GM12878 (cell line): ENCODE measurements around the gene C20orf96. TPM values are rescaled to one million over a fixed set of nuclear protein-coding genes. Genes with fewer than 3 reads are reported as not detected.
"Not testable (repeated sequence)": the region's sequence is repeated elsewhere in the genome, so short reads cannot be mapped to it uniquely, and the experiment has no call there.

ENCODE experiments used
- ATAC-seq: fragments of 200-7000 bp; cut with Tn5 transposase; 3 replicates; pipeline ENCODE4 v1.9.1; 2020; ENCODE audit warnings: mild to moderate bottlenecking, moderate library complexity
- BruUV-seq: library from RNA; stranded (reverse); fragments of 400-500 nt; replicated peaks from 2 replicates; lab custom pipeline; 2021; lab: Mats Ljungman, UMichigan
- CTCF ChIA-PET: fragments of 300-600 bp; sonication (Branson Sonifier 250); formaldehyde crosslinking; extraction: SDS; loops from one replicate; lab custom pipeline; 2021; ENCODE audit warnings: inconsistent platforms; lab: Yijun Ruan, JAX
- POLR2A ChIA-PET: fragments of 350-600 bp; formaldehyde crosslinking; extraction: SDS; loops from one replicate; lab custom pipeline; 2021; ENCODE audit warnings: inconsistent platforms; lab: Charles Lee
- RAD21 ChIA-PET: fragments of 300-600 bp; sonication (Branson Sonifier 250); formaldehyde crosslinking; loops from one replicate; lab custom pipeline; 2023; ENCODE audit warnings: antibody characterized with exemption; ENCODE audit not compliant: unreplicated experiment; lab: Charles Lee
- SMC1A ChIA-PET: fragments of 300-600 bp; sonication (Branson Sonifier 250); formaldehyde crosslinking; loops from one replicate; lab custom pipeline; 2023; ENCODE audit not compliant: unreplicated experiment, uncharacterized antibody; lab: Charles Lee
- DNase-seq: peaks from one replicate; pipeline ENCODE4 v3.0.0-alpha.2; 2011; ENCODE audit warnings: low read depth, low spot score
- FAIRE-seq: peaks from 3 replicates; lab custom pipeline; 2011; peaks lifted over from hg19 to GRCh38; lab: Jason Lieb, UNC
- H2AFZ ChIP-seq: 2 replicates; pipeline ENCODE4 v1.6.0; 2011; ENCODE audit warnings: low read depth, low read length, control low read depth; ENCODE audit not compliant: control insufficient read depth
- H3K27ac ChIP-seq: 2 replicates; pipeline ENCODE4 v1.5.1; 2011; ENCODE audit warnings: control low read depth; ENCODE audit not compliant: control insufficient read depth, insufficient read depth
- H3K27me3 ChIP-seq, 2 experiments: replicated peaks in 1 of 2; 2 replicates each; pipeline versions ENCODE4 v1.6.0 to v1.6.1; 2011; ENCODE audit warnings: low read length in 1 of 2; ENCODE audit not compliant: control insufficient read depth in 2 of 2, insufficient read depth in 2 of 2
- H3K36me3 ChIP-seq, 2 experiments: 2 replicates each; pipeline ENCODE4 v1.5.1; 2011; ENCODE audit warnings: low read length in 1 of 2; ENCODE audit not compliant: control insufficient read depth in 2 of 2, insufficient read depth in 2 of 2
- H3K4me1 ChIP-seq: 2 replicates; pipeline ENCODE4 v1.6.1; 2011; ENCODE audit warnings: mild to moderate bottlenecking, low read length, moderate library complexity, mixed read lengths; ENCODE audit not compliant: control insufficient read depth, insufficient read depth
- H3K4me2 ChIP-seq: 2 replicates; pipeline ENCODE4 v1.6.0; 2011; ENCODE audit warnings: control low read depth; ENCODE audit not compliant: control insufficient read depth, insufficient read depth
- H3K4me3 ChIP-seq: fragments of 200-600 bp; sonication (generic); 2 replicates; pipeline ENCODE4 v1.5.1; 2016
- H3K79me2 ChIP-seq: 2 replicates; pipeline ENCODE4 v1.6.0; 2011; ENCODE audit warnings: low read length; ENCODE audit not compliant: control insufficient read depth, insufficient read depth
- H3K9ac ChIP-seq: 2 replicates; pipeline ENCODE4 v1.8.0; 2011; ENCODE audit warnings: low read length, control low read depth, mixed read lengths; ENCODE audit not compliant: control insufficient read depth, insufficient read depth
- H3K9me3 ChIP-seq: replicated peaks from 3 replicates; pipeline ENCODE4 v1.5.1; 2011; ENCODE audit warnings: mild to moderate bottlenecking, low read length; ENCODE audit not compliant: control insufficient read depth, insufficient read depth
- H4K20me1 ChIP-seq: 2 replicates; pipeline ENCODE4 v1.6.0; 2011; ENCODE audit not compliant: control insufficient read depth, insufficient read depth
- BMI1 ChIP-seq: fragments of 450-650 bp; IDR thresholded peaks from 2 replicates; pipeline ENCODE4 v1.6.1; 2016; ENCODE audit warnings: mild to moderate bottlenecking, moderate library complexity, borderline replicate concordance
- CBX5 ChIP-seq: sonication (generic); IDR thresholded peaks from 2 replicates; pipeline ENCODE4 v1.6.1; 2016; ENCODE audit warnings: low read depth, moderate library complexity, mild to moderate bottlenecking, inconsistent platforms
- CUX1 ChIP-seq: IDR thresholded peaks from 2 replicates; pipeline ENCODE4 v1.6.1; 2012; ENCODE audit warnings: improper control_type of control experiment, low read depth, low read length; ENCODE audit not compliant: insufficient replicate concordance
- NKRF ChIP-seq: fragments of 450-650 bp; conservative IDR thresholded peaks from 2 replicates; pipeline ENCODE4 v1.6.1; 2017; ENCODE audit warnings: mild to moderate bottlenecking, moderate library complexity
- SIN3A ChIP-seq: IDR thresholded peaks from 2 replicates; pipeline ENCODE4 v1.6.1; 2012; ENCODE audit warnings: low read depth, low read length, improper control_type of control experiment
- STAT1 ChIP-seq: fragments of 450-650 bp; conservative IDR thresholded peaks from 2 replicates; pipeline ENCODE4 v1.6.1; 2014; ENCODE audit warnings: antibody characterized with exemption, mild to moderate bottlenecking
- TBL1XR1 ChIP-seq: IDR thresholded peaks from 2 replicates; pipeline ENCODE4 v1.6.1; 2012; ENCODE audit warnings: low read depth, low read length, improper control_type of control experiment
- TCF7 ChIP-seq: IDR thresholded peaks from 2 replicates; pipeline ENCODE4 v1.6.1; 2014; ENCODE audit warnings: antibody characterized with exemption, borderline replicate concordance
- ZNF217 ChIP-seq: fragments of 450-650 bp; IDR thresholded peaks from 2 replicates; pipeline ENCODE4 v1.6.1; 2017; ENCODE audit warnings: antibody characterized with exemption, mild to moderate bottlenecking
- ZNF274 ChIP-seq: IDR thresholded peaks from one replicate; pipeline ENCODE4 v1.8.0; 2011; ENCODE audit not compliant: insufficient read length, insufficient read depth
- WGBS: methylation state at CpG from one replicate; pipeline ENCODE4 v1.1.6; 2016; ENCODE audit warnings: low lambda C conversion rate; ENCODE audit not compliant: insufficient replicate concordance, insufficient coverage; ENCODE audit errors: missing lambda C conversion rate; 5-methylcytosine and 5-hydroxymethylcytosine counted together
- in situ Hi-C: fragments of 300-500 bp; cut with MboI; formaldehyde crosslinking; loops from 9 replicates; pipeline ENCODE4 v1.14.3; 2018; ENCODE audit warnings: mixed read lengths
- intact Hi-C: fragments of 100-400 bp; cut with micrococcal nuclease; formaldehyde crosslinking; loops from one replicate; pipeline ENCODE4 v1.14.2; 2022; ENCODE audit not compliant: unreplicated experiment
- polyA plus RNA-seq, 11 experiments: library from polyadenylated mRNA; depleted of rRNA in 4 of 11; unstranded in 6 of 11; stranded (reverse) in 5 of 11; fragments of >200 nt; fragmentation: Nextera tagmentation in 4 of 11; fragmentation: Illumina TruSeq in 1 of 11; extraction: Ambion mirVana in 4 of 11; extraction: Trizol in 1 of 11; gene quantifications; 1 replicate in 1 of 11; 2 replicates in 10 of 11; pipeline versions ENCODE4 v1.2.1 to v1.2.3, GENCODE V29; 2011 to 2016; ENCODE audit warnings: inconsistent platforms in 2 of 11, missing spikeins in 2 of 11, low read depth in 1 of 11
- total RNA-seq, 4 experiments: library from RNA; depleted of rRNA in 3 of 4; stranded (reverse); fragments of >200 nt in 3 of 4; fragmentation: Illumina TruSeq in 1 of 4; extraction: Trizol in 1 of 4; gene quantifications; 2 replicates each; pipeline versions ENCODE4 v1.2.1 to v1.2.3, GENCODE V29; 2013 to 2021
- TF ChIP-seq, protein P1 (sequence below): fragments of 450-650 bp; IDR thresholded peaks from 2 replicates; pipeline ENCODE4 v1.6.1; 2017; ENCODE audit warnings: mild to moderate bottlenecking, moderate library complexity

The C20orf96 gene
- total and polyA plus RNA-seq, 10 of the 15 experiments (the other 5 are each of a cell fraction or from before 2014, with no cell fraction given) = 1.4 to 8.6 (median 5.9) TPM

GRCh38 chr20:290084-290831, at the start of gene C20orf96 (continued):
- TF ChIP-seq, protein P1, sequence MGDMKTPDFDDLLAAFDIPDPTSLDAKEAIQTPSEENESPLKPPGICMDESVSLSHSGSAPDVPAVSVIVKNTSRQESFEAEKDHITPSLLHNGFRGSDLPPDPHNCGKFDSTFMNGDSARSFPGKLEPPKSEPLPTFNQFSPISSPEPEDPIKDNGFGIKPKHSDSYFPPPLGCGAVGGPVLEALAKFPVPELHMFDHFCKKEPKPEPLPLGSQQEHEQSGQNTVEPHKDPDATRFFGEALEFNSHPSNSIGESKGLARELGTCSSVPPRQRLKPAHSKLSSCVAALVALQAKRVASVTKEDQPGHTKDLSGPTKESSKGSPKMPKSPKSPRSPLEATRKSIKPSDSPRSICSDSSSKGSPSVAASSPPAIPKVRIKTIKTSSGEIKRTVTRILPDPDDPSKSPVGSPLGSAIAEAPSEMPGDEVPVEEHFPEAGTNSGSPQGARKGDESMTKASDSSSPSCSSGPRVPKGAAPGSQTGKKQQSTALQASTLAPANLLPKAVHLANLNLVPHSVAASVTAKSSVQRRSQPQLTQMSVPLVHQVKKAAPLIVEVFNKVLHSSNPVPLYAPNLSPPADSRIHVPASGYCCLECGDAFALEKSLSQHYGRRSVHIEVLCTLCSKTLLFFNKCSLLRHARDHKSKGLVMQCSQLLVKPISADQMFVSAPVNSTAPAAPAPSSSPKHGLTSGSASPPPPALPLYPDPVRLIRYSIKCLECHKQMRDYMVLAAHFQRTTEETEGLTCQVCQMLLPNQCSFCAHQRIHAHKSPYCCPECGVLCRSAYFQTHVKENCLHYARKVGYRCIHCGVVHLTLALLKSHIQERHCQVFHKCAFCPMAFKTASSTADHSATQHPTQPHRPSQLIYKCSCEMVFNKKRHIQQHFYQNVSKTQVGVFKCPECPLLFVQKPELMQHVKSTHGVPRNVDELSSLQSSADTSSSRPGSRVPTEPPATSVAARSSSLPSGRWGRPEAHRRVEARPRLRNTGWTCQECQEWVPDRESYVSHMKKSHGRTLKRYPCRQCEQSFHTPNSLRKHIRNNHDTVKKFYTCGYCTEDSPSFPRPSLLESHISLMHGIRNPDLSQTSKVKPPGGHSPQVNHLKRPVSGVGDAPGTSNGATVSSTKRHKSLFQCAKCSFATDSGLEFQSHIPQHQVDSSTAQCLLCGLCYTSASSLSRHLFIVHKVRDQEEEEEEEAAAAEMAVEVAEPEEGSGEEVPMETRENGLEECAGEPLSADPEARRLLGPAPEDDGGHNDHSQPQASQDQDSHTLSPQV = no peak
- no peak for TF ChIP-seq TCF7
- TF ChIP-seq ZNF274 = no peak
- TF ChIP-seq NKRF = peak; percentile 96
- no peak for TF ChIP-seq STAT1
- no peak for TF ChIP-seq CUX1
- peak; percentile 94 for TF ChIP-seq BMI1
- no peak for TF ChIP-seq ZNF217
- TF ChIP-seq SIN3A = peak; percentile 97
- TF ChIP-seq TBL1XR1 = 0 out of 2 replicates have a peak, but pooled peaks have one; percentile 49
- no peak for TF ChIP-seq CBX5

GRCh38 chr20:336040-336439, 45.5 kb upstream of the C20orf96 start:
- H3K9ac ChIP-seq, POLR2A ChIA-PET, SMC1A ChIA-PET, in situ Hi-C loops, FAIRE-seq, CTCF ChIA-PET, H3K4me1 ChIP-seq, H3K9me3 ChIP-seq, H3K4me2 ChIP-seq, BruUV-seq, intact Hi-C loops, H3K27ac ChIP-seq, ATAC-seq, RAD21 ChIA-PET, H3K36me3 ChIP-seq, H2AFZ ChIP-seq, DNase-seq, H4K20me1 ChIP-seq, H3K27me3 ChIP-seq, H3K4me3 ChIP-seq, H3K79me2 ChIP-seq: not testable (repeated sequence)
- WGBS = 80% methylated on average over 1 of the region's 1 CpG
